ENCODE results near the gene MED27.

Gene MED27

DNA sequence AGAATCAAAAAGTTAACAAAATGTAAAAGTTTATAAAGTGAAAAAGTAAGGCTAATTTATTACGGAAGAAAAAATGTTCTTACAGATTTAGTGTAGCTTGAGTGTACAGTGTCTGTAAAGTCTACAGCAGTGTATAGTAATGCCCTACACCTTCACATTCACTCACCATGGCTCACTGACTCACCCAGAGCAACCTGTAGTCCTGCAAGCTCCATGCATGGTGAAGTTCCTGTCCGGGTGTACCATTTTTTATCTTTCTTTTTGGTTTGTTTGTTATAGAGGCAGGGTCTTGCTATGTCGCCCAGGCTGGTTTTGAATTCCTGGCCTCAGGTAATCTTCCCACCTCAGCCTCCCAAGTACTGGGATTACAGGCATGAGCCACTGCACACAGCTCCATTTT is 93.6 kb downstream of the MED27 start:
- in situ Hi-C loops (cut with HindIII; ENCODE audit: low pct_ligation_motif_present, low pct_unique_long_range_greater_than_20kb, low sequenced_read_pairs), result no loop called here

DNA sequence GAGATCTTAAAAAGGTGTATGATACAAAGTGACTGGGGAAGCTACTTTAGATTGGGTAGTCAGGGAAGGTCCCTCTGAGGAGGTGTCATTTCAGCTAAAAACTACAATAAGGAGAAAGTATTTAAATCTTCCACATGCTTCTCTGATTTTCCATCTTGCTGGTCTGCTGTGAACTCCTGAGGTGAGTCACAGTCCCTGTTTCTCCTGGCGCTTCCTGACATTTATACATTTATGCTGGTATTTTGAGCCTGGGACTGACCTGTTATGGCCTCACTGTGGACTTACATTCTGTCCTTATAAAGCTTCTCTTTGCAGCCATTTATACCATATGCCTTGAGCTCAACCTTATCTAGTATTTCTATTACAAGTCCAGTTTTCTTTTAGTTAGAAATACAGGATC is 95.1 kb downstream of the MED27 start:
- in situ Hi-C loops (cut with HindIII; ENCODE audit: low pct_ligation_motif_present, low pct_unique_long_range_greater_than_20kb, low sequenced_read_pairs), result no loop called here
- DNase-seq, result no peak

More for the DNA sequence above, 93.6 kb downstream of the MED27 start:
- no peak for DNase-seq

DNA sequence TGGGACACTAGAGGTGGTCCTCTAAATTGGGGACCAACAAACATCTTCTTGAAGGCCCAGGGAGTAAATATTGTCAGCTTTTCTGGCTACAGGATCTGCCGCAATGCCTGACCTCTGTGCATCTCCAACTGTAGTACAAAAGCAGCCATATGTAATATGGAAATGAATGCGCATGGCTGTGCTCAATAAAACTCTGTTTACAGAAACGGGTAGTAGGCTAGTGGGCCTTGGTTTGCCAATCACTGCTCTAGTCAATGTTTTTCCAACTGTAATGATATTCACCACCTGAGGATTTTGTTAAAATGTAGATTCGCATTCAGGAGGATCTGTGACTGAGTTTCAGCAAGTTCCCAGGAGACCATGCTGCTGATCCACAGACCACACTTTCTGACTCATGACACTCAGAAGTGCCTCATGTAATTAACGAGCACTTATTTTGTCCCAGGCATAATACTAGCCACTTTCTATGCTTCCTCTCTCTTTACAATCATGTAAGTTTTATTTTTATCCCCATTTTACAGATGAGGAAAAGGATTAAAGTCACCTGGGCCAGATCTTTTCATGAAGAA is 96.9 kb downstream of the MED27 start:
- in situ Hi-C loops (cut with HindIII; ENCODE audit: low pct_ligation_motif_present, low pct_unique_long_range_greater_than_20kb, low sequenced_read_pairs), result no loop called here
- DNase-seq, result no peak

DNA sequence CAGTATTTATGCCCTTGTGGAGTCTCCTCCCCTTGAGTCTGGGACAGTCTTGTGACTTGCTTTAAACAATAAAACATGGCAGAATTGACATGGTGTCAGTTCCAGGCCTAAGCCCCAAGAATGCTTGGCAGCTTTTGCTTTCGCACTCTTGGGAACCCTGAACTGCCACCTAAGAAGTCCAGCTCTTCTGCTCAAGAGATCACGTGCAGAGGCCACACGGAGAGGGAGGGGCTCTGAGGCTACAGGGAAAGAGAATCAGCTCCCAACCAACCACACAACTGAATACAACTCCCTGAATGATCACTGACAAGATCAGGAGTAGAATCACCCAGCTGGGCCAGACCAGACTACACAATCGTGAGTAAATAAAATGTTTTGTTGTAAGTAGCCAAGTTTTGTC is 97.6 kb downstream of the MED27 start:
- DNase-seq, result no peak

DNA sequence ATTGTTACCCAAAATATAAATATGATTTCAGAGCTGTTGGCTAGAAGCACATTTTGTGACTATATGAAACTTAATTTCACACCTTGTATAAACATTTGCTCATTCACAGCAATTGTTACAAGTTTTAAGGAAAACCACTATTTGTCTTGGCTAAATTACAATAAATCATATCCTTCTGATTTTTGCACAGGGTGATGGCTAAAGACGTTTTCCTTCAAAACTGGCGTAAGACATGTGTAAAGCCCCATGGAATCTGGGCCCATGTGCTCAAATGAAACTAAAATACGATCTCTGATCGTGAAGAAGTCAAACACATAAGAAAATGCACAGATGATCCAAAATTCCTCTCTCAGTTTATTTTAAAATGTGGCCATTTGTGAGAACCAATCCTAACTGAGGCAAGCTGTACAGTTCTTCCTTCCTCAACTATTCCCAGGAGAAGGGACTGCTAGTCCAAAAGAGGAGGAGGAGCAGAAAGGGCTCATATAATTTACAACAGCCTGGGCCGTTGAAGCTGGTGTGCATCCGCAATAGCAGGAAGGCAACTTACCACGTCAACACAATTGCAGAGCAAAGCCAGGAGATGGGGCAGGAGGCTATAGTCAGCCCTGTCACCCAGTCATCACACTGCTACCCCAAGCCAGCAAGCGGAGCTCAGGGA is 98.4 kb downstream of the MED27 start:
- DNase-seq, result no peak
- in situ Hi-C loops (cut with HindIII; ENCODE audit: low pct_ligation_motif_present, low pct_unique_long_range_greater_than_20kb, low sequenced_read_pairs), result no loop called here

More for the DNA sequence above, 97.6 kb downstream of the MED27 start:
- in situ Hi-C loops (cut with HindIII; ENCODE audit: low pct_ligation_motif_present, low pct_unique_long_range_greater_than_20kb, low sequenced_read_pairs), result no loop called here

DNA sequence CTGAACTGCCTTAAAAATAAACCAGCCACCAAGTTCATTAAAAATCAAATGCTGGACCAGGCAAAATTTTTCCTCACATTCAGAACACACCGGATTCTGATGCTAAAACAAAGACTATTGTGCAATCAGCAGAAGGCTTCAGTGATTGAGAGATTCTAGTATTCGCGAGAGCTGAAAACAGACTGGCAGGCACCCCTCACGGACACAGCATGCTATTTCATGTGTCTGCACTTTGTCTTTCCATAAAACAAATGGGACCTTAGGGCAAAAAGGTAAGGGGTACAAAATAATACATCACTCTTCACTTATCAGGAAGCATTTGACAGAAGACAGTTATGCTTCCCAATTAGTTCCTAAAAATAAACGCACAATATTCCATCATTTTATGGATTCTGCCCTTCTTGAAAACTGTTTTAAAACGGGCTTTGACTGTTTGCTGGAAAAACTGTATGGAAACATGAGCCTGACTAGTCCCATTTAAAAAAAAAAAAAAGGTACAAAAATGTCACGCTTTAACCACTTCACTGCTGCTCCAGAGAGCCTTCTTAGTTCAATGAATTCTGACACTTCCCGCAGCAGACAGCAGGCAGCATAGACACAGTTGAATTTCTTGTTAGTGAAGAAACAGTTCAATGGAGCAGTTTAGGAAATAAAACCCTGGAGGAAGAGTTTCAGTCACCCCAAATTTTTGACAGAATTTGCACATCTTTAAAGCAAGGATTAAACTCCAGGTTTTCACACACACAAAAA is 99.2 kb downstream of the MED27 start:
- in situ Hi-C loops (cut with HindIII; ENCODE audit: low pct_ligation_motif_present, low pct_unique_long_range_greater_than_20kb, low sequenced_read_pairs), result no loop called here
- no peak for DNase-seq

DNA sequence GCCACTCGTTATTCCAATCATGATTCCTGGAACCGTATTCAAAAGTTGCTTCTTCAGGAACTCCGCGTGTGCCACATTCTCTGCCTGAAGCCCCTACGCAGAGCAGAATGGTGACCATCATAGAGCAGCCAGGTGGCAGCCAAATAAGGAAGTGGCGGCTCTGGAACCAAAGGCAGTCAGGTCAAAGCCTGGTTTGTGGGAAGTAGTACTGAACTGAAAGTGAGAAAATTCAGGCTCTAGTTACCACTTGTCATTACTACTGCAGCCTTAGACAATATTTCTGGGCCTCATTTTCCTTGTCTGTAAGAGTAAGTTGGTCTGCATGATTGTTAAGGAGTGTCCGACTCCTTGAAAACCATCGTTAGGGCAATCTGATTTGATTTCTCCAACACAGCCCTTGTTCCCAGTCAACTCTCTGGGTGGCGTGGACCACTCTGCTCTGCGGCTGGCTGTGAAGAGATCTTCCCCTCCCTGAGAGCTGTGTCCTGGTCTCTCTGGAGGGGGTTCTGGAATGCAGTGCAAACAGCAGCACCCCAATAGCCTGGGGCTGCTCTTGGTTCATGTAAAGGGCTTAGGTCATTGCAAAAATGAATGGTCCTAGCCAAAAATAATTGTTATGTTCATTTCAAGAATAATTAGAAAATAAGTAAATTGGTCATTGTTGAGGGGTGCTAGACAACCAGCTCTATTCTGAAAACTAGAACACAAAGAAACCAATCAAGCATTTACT is 102.4 kb downstream of the MED27 start:
- in situ Hi-C loops (cut with HindIII; ENCODE audit: low pct_ligation_motif_present, low pct_unique_long_range_greater_than_20kb, low sequenced_read_pairs), result no loop called here
- DNase-seq, result no peak

DNA sequence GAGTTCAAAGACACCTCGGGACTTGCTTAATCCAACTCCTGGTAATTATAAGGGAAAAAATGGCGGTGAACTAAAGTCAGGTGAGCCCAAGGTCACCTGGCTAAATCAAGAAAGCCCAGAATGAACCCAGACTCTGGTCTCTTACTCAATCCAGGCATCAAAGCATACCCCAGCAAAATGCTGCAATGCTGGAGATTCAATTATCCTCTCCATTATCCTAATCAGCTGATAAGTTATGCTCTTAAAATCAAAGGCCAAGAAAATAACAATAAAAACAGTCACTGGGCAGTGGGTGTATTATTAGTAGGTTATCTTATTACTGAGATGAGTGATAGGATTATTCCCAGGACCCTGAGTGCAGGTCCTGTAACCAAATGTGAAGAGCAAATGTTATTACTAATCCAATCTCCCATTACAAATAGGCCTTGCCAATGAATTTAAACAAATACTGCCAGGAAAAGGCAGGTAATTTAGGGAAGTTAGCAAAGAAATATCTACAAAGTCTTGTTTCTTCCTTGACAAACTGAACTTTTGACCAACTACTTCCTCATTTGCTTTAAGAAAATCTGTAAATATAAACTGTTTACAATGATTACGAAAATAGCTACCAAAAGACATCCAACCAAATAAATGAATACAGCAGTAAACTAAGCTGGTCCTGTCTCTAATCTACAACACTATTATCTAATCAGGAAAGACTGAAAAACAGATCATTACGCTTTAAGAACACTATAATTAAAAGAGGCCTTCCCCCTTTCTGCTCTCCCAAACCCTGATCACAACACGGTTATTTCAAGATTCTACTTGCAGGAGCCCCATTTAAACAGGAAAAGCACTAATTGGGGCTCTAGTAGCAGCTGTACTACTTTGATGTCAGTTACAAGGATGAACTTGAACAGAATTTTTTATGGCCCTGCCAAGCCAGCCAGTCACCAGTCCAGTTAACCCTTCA is 103.2 kb downstream of the MED27 start:
- no peak for DNase-seq
- in situ Hi-C loops (cut with HindIII; ENCODE audit: low pct_ligation_motif_present, low pct_unique_long_range_greater_than_20kb, low sequenced_read_pairs), result no loop called here

DNA sequence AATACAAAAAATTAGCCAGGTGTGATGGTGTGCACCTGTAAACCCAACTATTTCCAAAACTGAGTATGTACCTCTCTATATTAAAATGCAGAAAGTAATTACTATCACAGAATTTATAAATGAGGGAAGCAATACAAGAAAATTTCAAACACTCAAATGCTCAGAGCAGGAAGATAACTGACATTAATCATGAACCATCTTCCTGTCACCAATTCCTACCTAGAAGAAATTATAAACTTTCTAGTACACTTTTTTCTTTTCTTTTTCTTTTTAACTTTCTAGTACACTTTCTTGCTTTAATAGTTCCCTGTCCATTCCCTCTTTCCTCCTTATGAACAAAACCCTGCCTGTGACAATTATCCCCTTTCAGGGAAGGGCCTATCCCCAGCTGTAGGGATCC is 106.8 kb downstream of the MED27 start:
- in situ Hi-C loops (cut with HindIII; ENCODE audit: low pct_ligation_motif_present, low pct_unique_long_range_greater_than_20kb, low sequenced_read_pairs), result no loop called here
- DNase-seq, result no peak

DNA sequence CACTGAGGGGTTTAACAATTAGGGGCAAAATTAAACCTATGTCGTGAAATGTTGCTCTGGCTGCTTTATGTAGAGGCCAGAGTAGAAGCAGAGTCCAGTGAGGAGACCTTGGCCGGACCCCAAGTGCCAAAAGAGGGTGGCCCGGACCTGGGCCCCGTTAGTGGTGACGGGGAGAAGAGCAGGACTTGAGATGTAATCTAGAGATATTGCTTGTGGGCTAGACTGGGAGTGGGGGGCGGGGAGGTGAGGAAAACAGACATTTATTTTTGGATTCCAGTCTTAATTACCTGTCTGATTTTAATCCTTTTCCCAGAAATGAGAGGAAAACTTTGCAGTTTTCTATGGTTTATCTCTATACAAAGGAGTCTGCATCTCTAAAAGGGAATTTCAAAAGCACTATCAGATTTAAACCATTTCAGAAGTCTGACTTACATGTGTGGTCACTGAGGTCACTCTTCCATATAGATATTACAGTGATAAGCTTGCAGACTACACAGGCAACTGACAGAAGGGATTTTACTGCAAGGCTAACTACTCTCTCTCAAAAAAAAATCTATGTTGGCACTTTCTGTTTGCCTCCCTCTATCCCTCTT is 108.1 kb downstream of the MED27 start:
- in situ Hi-C loops (cut with HindIII; ENCODE audit: low pct_ligation_motif_present, low pct_unique_long_range_greater_than_20kb, low sequenced_read_pairs), result no loop called here
- no peak for DNase-seq

DNA sequence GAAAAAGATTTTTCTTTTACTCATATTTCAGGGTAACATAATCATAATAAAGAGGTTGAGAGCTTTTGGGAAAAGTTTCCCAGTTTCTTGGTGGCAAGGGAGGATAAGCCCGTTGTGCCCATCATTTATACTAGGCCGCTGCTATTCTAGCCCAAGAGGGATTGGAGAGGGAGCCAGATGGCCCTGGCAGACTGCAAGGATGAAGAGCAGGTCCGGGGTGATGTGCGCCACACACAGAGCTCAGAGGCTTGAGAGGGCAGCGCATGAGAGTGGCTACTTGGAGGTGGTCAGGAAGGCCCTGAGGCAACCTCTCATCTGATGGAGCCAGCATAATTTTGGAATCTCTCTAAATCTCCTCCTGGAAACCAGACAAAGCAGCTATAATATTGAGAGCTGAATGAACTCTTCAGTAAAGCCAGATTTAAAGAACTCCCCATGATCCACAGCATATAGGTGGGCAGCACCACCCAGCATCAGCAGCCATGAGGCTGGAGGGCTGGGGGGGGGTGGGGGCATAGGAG is 110.1 kb downstream of the MED27 start:
- DNase-seq, result no peak
- in situ Hi-C loops (cut with HindIII; ENCODE audit: low pct_ligation_motif_present, low pct_unique_long_range_greater_than_20kb, low sequenced_read_pairs), result no loop called here

DNA sequence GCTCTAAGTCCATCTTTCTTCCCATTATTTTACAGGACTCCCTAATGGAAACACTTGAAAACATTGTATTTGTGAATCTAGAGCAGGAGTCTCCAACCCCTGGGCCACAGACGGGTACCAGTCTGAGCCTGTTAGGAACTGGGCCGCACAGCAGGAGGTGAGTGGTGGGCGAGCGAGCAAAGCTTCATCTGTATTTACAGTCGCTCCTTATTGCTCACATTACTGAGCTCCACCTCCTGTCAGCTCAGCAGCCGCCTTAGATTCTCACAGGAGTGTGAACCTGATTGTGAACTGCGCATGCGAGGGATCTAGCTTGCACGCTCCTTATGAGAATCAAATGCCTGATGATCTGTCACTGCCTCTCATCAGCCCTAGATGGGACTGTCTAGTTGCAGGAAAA is 111.0 kb downstream of the MED27 start:
- in situ Hi-C loops (cut with HindIII; ENCODE audit: low pct_ligation_motif_present, low pct_unique_long_range_greater_than_20kb, low sequenced_read_pairs), result no loop called here
- DNase-seq, result no peak

DNA sequence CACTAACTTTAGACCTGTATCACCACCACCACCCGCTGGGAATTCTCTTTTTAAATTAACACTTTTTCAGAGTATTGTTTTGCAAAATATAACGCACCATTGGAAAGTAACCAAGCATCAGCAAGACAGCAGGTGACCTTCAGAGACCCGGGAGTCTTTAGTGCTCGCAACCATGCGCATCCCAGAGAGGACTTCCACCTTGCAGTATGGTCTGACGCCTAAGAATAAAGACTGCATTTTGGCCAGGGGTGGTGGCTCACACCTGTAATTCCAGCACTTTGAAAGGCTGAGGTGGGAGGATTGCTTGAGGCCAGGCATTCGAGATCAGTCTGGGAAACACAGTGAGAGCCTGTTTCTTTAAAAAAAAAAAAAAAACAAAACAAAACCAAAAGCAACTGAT is 113.8 kb downstream of the MED27 start:
- no peak for DNase-seq
- in situ Hi-C loops (cut with HindIII; ENCODE audit: low pct_ligation_motif_present, low pct_unique_long_range_greater_than_20kb, low sequenced_read_pairs), result no loop called here

DNA sequence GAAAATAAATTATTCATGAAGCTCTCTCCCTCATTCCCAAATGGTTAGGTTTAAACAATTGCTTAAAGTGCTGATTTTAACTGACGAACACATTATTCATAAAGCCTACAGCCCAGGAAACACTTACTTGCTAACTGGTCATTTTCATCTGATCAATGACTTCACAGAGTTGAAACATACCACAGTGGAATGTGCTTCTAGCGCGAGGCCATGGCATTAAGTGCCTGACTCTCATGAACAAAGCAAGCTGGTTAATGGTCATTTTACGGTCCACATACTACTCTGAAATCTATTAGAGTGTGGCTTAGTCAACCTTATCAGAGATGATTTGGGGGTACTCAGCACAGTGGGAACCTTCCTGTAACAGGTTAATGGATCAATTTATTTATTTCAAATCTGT is 114.6 kb downstream of the MED27 start:
- DNase-seq, result no peak
- in situ Hi-C loops (cut with HindIII; ENCODE audit: low pct_ligation_motif_present, low pct_unique_long_range_greater_than_20kb, low sequenced_read_pairs), result no loop called here

DNA sequence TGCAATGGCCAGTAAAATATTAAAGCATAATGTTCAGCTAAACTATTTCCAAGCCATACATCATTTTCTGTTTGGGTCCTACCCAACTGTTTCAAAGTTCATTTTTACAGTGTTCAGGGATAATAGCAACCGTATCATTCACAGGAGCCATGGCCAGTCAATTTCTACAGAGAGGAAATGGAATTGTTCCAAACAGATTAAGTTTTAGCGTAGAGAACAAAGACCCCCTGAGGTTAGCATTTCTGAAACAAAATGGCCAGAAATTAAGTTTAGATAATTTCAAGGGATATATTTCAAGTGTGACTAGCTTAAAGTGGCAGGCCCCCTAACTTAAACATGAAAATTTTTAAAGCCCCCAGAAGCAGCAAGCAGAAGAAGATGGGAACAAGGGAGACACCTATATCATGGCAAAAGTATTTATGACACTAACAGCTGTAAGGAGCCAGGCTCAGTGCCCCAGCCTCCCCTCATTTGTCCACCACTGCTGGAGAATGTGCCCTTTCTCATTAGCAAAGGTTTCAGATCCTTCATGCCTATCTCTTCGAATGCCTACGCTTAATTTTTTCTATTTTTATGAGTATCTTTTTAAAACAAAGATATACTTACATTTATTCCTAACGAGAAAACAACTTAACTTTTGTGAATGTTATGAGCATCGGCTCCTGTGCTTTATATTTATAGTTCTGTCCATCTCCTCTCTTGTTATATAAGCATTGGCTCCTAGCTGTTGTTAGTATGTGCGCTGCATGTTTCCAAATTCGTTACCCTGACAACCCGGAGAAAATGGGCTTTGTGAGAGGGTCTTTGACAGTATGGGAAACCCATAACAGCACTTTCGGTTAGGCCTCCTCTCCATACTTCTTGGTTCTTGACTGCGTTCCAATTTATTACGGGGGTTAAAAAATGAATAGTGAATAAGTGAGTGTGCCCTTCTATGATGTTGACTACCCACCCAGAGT is 116.3 kb downstream of the MED27 start:
- DNase-seq, result no peak
- in situ Hi-C loops (cut with HindIII; ENCODE audit: low pct_ligation_motif_present, low pct_unique_long_range_greater_than_20kb, low sequenced_read_pairs), result no loop called here

DNA sequence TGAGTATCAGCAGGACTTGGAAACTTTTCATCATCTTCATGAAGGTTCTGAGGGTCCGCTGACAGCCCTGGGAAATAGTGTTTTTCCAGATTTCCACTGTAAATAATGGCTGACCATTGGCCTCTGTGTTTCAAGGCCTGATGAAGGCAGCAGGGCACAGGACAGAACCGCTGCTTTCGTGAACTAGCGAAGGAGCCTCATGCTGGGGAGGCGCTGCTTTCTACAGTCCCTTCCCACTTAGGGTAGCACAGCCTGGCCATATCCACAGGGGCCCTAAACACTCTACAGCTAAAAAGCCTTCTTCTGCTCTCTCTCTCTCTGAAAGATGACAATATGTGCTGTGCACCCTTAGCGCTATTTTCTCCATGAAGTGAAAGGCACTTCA is 118.2 kb downstream of the MED27 start:
- in situ Hi-C loops (cut with HindIII; ENCODE audit: low pct_ligation_motif_present, low pct_unique_long_range_greater_than_20kb, low sequenced_read_pairs), result no loop called here
- no peak for DNase-seq

Data from ACHN (cell line).